GM06990 (cell line): ENCODE results near the gene FBXL2.
"Not testable (repeated sequence)": the region's sequence is repeated elsewhere in the genome, so short reads cannot be mapped to it uniquely, and the experiment has no call there.

Source experiments
- DNase-seq: peaks from one replicate; pipeline ENCODE4 v3.0.0-alpha.2; 2011; ENCODE audit not compliant: insufficient read length; ENCODE audit errors: extremely low read depth
- H3K27me3 ChIP-seq: replicated peaks from 2 replicates; pipeline ENCODE4 v1.6.0; 2011; ENCODE audit warnings: low read length; ENCODE audit not compliant: control insufficient read depth, insufficient read depth
- H3K36me3 ChIP-seq: 2 replicates; pipeline ENCODE4 v1.5.1; 2011; ENCODE audit warnings: low read length; ENCODE audit not compliant: control insufficient read depth, insufficient read depth
- H3K4me3 ChIP-seq: replicated peaks from 2 replicates; pipeline ENCODE4 v1.5.1; 2011; ENCODE audit warnings: low read depth, mild to moderate bottlenecking, control low read depth, low read length
- TF ChIP-seq, protein P1 (sequence below): IDR thresholded peaks from 2 replicates; pipeline ENCODE4 v1.5.1; 2011; ENCODE audit warnings: low read length, control low read depth, mild to moderate bottlenecking, inconsistent platforms; ENCODE audit not compliant: insufficient read depth, poor library complexity, severe bottlenecking

FBXL2 gene

DNA sequence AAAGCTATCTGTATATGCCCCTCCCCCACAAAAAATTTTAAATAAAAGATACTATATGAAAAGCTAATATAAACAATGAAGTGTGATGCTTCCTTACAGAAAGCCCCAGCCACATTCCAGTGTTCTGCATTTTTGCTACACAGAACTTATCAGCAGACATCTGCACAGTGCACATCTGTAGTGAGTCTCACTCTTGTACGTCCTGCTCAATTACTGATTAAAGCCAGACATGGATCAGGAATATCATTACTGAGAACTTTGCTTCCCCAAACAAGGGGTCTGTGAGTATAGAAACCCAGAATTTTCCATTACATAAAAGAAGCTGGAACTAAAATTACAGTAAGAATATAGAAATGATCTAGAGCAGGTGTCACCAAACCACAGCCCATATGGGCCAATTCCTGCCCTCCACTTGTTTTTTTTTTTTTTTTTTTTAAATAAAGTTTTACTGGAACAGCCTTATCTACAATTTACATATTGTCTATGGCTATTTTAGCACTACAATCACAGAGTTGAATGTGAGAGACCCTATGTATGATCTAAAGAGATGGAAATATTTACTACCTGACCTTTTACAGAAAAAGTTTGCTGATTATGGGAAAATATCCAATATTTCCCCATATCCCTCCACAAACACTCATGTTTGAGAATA is 117.3 kb downstream of the FBXL2 start:
- TF ChIP-seq, protein P1, sequence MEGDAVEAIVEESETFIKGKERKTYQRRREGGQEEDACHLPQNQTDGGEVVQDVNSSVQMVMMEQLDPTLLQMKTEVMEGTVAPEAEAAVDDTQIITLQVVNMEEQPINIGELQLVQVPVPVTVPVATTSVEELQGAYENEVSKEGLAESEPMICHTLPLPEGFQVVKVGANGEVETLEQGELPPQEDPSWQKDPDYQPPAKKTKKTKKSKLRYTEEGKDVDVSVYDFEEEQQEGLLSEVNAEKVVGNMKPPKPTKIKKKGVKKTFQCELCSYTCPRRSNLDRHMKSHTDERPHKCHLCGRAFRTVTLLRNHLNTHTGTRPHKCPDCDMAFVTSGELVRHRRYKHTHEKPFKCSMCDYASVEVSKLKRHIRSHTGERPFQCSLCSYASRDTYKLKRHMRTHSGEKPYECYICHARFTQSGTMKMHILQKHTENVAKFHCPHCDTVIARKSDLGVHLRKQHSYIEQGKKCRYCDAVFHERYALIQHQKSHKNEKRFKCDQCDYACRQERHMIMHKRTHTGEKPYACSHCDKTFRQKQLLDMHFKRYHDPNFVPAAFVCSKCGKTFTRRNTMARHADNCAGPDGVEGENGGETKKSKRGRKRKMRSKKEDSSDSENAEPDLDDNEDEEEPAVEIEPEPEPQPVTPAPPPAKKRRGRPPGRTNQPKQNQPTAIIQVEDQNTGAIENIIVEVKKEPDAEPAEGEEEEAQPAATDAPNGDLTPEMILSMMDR: no peak
- Histone ChIP-seq H3K27me3 (no peaks in the 10 kb centered on the region), H3K36me3 (peaks cover 19% of the 10 kb centered on the region), H3K4me3 (no peak overlapping the region)
- no peak for DNase-seq

DNA sequence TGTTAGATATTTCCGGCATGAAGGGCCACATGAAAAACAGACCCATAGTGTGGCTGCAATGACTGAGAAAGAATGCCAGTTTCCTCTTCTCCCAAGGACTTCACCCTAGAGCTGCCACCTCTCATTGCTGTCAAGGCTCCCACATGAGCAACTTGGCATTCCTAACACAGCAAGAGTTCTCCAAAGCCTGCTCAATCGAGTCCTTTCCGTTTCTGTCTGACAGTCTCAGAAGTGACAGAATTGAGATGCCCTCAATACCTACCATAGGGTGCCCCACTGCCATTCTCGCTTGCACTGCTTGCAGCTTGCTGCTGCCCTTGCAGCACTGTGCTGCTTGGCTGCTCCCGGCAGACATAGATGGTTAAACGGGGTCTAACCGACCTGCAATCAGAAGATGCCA is 118.7 kb downstream of the FBXL2 start:
- H3K27me3 ChIP-seq: no peaks in the 10 kb centered on the region
- TF ChIP-seq, protein P1: no peak
- no peak for DNase-seq
- no peak overlapping the region for H3K4me3 ChIP-seq
- H3K36me3 ChIP-seq: peaks cover 16% of the 10 kb centered on the region

DNA sequence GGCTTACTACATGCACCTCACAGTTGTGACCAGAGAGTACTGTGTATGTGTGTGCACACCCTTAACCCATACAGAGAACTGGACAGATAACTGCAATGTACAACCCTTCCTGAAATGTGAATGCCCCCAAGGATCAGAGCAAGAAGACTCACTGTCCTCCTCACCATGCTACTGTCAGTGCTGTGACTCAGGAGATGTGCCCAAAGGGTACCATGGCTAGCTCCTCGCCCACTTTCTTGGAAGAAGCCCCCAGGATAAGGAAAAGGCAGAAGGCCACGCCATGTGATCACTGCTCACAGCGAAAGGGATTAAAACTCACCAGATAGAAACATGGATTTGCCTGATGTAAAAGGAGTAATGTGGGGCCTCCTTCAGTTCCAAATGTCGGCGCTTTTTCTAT is 121.2 kb downstream of the FBXL2 start:
- TF ChIP-seq, protein P1: no peak
- no peak overlapping the region for H3K4me3 ChIP-seq
- H3K36me3 ChIP-seq: peaks cover 14% of the 10 kb centered on the region
- no peak for DNase-seq
- no peaks in the 10 kb centered on the region for H3K27me3 ChIP-seq

DNA sequence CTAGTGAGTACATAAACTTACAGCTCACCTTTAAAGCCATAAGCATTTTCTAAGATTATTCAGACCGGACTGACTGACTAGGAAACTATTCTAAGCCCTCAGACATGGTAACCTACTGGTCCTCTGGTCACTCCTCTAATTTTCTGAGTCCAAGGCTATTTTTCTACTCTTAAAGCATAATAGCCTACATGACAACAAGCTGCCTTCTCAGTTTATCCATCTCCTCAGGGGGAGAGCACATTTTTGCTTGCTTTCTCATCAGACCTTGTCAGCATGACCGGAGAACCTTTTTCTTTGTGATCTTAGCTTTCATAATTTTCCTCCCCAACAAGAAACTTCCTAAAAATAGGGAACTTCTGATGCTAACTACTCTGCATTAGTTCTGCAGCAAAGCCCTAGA is 124.5 kb downstream of the FBXL2 start:
- no peaks in the 10 kb centered on the region for H3K27me3 ChIP-seq
- peaks cover 10% of the 10 kb centered on the region for H3K36me3 ChIP-seq
- no peak for DNase-seq
- no peak overlapping the region for H3K4me3 ChIP-seq
- TF ChIP-seq, protein P1: no peak

DNA sequence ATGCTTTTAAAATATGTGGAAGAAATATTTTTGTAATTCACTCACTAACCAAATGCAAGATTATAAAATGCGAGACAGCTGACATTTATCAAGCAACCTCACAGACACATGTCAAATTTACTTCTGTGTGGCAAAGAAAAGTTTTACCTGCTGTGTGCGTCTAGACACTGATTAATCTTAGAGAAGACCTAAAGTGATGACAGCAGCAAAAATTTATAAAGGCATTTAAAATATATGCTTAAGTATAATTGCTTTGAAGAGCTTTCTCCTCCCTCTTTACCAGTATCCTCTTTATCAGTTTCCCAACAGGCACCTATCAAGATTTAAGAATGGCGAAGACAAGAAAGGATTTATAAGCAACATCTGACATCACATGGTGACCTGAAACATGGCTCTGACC is 125.7 kb downstream of the FBXL2 start:
- TF ChIP-seq, protein P1: no peak
- Histone ChIP-seq H3K36me3 (peaks cover 10% of the 10 kb centered on the region), H3K27me3 (no peaks in the 10 kb centered on the region), H3K4me3 (no peak overlapping the region)
- DNase-seq: no peak

DNA sequence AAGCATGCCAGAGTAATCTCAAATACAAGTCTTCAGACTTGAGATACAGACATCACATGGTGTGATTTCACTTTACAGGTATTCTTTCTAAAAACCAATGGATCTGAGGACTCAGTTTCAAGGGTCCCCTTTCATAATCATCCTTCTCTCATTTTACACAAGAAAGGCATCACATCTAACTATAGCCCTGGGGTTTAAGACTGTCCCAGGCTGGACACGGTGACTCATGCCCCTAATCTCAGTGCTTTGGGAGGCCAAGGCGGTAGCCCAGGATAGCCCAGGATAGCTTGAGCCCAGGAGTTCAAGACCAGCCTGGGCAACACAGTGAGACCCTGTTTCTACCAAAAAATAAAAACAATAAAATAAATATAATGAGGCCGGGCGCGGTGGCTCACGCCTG is 126.5 kb downstream of the FBXL2 start:
- Histone ChIP-seq H3K36me3 (peaks cover 12% of the 10 kb centered on the region), H3K4me3 (no peak overlapping the region), H3K27me3 (no peaks in the 10 kb centered on the region)
- TF ChIP-seq, protein P1: no peak
- no peak for DNase-seq

DNA sequence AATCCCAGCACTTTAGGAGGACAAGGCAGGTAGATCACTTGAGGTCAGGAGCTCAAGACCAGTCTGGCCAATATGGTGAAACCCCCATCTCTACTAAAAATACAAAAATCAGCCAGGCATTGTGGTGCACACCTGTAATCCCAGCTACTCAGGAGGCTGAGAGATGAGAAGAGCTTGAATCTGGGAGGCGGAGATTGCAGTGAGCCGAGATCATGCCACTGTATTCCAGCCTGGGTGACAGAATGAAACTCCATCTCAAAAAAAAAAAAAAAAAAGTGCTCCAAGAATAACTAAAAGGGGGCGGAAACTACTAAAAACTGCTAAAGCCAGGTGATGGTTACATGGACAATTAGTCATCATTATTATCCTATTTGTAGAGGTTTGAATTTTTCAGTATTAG is 133.6 kb downstream of the FBXL2 start:
- not testable (repeated sequence) for H3K4me3 ChIP-seq, DNase-seq, H3K27me3 ChIP-seq
- H3K36me3 ChIP-seq: peaks cover 15% of the 10 kb centered on the region
